GM19467 (cell line): ENCODE results near the gene NTM.
"Not testable (repeated sequence)": the region's sequence is repeated elsewhere in the genome, so short reads cannot be mapped to it uniquely, and the experiment has no call there.

Source experiments
- ATAC-seq: cut with Tn5 transposase; IDR thresholded peaks from one replicate; pipeline ENCODE4 v1.9.1; 2021; ENCODE audit warnings: mild to moderate bottlenecking, moderate library complexity; ENCODE audit not compliant: unreplicated experiment

The NTM gene

DNA sequence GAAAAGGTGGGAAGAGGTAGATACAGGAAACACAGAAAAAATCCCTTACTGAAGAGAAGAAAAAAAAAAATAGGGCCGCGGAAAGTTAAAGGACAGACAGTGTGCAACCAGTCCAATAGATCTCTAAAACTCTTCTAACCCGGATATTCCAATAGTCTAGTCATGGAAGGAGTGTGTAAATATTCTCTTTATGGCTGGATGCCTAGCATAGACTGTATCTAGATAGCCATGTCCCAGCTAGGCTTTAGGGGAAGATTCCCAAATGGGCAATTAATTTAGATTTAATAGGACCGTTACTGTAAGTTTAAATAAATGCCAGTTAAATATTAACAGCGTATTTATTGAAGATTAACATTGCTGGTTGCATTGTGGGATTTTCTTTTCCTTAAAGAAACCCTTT lies 532.7 kb downstream of the NTM start:
- no peak for ATAC-seq

DNA sequence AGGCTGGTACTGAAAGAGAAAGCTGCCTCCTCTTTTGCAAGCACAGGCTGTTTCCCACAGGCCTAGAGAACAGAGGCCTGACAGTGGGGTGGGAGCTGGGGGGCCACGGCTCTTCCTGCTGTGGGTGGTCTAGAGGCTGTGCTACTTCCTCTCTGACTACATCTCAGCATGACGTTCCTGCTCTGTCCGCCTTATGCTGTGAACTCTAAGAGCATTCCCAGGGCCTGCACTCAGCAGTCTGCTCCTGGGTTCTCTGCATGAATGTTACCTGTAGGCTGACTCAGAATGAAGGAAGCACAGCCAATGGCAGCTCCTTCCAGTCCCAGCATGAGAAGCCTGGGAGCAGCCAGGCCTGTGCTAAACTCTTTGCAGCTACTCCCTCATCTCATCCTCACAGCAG lies 534.3 kb downstream of the NTM start:
- no peak for ATAC-seq

DNA sequence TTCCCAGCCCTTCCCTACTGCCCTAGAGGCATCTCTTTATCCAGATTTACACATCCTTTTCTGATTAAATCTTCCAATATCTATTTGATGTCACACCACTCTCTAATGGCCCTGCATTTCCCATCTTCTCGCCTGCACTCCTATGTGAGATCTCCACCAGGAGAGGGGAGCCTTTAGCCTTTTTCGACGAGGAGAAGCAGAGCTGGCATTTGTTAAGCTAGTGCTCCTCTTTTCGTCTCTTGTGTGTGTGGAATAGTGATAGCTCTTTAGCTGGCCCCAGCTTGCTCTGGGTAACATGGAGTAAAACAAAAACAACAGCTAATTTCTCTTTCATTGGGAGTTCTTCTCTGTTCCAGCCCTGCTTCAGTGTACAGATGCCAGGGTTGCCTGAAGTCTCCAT lies 536.5 kb downstream of the NTM start:
- ATAC-seq, result no peak

DNA sequence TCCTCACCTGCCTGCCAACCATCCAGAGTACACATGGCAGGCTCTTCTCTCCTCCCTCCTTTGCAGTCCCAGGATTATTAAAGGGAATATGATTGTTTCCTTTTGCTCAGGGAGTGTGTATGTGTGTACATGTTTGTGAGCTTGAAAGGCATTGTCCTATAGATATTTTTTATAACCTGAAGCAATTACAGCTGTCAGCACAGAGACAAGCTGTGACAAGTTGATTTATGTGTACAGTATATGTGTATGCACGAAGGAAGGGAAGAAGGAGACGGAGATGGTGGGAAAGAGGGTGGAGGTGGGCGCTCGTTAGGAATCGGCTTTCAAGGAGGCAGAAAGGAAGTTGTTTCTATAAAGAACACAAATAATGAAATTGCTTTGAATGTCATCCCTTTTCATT lies 537.0 kb downstream of the NTM start:
- no peak for ATAC-seq

DNA sequence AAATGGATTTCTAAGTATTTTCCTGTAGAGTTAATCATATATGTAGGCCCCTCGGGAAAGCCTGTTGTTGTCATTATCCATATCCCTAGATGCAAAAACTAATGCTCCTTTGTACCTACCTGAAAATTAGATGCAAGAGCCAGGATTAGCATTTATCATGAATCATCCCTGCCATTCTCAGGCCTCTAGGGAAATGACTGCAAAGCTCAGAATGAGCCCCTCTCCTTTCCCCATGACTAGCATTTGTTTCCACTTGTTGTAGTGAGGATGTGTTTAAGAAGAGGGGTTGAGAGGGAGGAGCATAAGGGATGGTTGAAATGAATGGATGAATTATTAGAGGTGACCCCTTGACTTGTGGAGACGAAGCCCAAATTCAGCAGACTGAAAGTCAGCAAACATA lies 537.9 kb downstream of the NTM start:
- no peak for ATAC-seq

DNA sequence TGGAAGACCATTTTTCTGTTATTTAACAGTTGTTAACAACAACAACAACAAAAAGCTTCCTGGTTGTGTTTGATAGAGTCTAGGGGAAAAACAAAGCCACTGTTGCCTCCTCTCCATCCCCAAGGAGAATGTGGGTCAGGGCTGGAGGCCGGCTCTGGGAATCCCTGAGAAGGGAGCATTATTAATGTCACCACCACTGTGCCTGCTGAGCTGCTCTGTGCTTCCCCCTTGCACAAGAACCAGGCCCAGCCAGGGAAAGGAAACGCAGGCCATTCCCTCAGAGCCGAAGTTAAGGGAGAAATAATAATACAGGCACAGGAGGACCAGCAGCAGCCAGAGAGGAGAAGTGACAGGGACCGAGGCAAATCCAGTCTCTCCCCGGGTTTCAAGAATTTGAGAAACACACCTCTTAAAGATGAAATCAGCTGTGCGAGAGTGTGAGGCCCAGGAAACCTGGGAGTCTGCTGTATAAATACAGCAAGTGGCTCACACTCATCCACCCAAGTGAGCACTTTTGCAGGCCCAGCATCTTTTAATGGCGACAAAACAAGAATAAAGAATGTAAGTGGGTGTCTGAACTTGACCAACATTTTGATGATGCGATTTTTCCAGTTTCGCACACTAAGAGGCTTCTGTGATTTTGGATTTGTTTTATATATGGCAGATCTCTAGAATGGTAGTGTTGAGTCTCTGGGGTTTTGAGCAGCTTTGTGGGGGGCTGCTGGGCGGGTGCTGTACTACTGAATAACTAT lies 539.2 kb downstream of the NTM start:
- no peak for ATAC-seq

DNA sequence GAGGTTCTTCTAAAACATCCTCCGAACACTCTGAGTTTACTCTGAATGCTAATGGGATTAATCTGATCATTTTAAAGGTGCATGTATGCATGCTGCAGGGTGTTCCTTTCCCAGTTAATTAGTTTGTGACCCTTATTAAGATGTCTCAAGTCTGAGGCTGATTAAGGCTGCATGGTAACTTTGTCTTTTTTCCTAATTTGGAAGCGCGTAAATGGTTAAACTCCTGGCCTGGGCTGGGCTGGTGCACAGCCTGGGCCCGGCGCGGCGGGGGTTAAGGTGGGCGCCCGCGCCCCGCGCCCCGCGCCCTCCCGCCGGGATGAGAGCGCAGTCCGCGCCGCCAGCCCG lies 539.7 kb downstream of the NTM start:
- no peak for ATAC-seq

DNA sequence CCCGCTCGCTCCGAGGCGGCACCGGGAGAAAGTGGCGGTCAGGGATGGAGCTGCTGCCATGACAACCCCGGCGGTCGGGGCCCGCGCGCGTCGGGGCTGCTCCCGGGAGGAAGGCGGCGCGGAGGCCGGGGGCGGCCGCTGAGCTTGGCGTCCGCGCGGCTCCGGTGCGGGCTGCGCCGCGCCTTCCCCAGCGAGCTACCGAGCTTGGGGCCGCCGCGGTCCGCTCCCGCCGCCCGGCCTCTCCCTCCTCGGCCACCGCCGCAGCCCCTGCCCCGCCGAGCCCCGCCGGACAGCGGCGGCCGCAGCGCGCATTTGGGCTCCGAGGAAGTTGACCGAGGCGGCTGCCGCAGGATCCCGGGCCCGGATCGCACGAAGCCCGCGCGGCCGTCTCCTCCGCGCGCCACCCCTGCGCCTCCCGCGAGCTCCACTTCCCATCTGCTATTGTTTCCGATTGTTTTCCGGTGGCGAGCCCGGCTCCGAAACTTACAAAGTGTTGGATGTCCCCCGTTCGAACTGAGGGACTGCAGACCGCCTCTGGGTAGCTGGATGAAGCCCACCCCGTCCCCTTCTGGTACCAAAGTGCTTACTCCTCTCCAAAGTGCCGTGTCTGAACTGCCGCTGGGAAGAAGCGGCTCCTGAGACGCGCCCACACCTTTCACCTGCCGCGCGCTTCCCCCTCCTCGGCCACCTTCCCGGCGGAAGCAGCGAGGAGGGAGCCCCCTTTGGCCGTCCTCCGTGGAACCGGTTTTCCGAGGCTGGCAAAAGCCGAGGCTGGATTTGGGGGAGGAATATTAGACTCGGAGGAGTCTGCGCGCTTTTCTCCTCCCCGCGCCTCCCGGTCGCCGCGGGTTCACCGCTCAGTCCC lies 540.3 kb downstream of the NTM start:
- no peak for ATAC-seq

DNA sequence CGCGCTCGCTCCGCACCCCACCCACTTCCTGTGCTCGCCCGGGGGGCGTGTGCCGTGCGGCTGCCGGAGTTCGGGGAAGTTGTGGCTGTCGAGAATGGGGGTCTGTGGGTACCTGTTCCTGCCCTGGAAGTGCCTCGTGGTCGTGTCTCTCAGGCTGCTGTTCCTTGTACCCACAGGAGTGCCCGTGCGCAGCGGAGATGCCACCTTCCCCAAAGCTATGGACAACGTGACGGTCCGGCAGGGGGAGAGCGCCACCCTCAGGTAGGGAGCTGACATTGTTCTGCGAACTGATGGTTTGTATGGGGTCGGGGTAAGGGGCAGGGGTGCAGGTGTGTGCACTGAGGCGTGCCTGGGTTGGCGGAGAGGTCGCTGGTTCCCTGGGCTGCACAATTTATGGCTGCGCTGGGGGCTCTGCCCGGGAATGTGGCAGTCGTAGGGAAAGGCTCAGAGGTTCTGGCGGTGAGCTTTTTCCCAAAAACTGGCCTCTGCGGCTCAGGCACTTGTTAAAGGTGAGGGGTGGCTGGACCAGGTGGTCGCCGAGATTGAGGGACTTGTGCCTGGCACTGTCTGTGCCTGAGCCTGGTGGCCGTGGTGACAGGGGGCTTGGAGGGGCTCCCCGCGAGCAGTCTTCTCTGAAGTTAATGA lies 541.1 kb downstream of the NTM start:
- not testable (repeated sequence) for ATAC-seq

DNA sequence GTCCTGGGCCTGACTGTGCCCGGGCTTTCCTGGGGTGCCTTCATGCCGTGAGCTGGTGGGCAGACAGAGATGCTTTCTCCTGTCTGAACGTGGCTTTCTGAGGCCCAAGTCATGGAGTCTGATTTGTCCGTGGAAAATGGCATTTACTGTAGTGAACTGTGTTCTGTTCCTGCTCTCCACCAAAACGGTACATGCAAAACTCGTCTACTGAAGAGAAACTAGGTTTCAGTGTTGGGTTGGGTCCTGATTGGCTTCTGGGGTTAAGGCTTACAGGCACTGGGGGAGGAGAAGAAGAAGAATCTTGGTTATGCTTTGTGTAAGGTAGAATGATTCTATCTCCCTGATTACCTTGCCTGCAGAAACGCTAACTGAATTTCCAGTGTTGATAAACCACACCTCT lies 541.7 kb downstream of the NTM start:
- no peak for ATAC-seq

DNA sequence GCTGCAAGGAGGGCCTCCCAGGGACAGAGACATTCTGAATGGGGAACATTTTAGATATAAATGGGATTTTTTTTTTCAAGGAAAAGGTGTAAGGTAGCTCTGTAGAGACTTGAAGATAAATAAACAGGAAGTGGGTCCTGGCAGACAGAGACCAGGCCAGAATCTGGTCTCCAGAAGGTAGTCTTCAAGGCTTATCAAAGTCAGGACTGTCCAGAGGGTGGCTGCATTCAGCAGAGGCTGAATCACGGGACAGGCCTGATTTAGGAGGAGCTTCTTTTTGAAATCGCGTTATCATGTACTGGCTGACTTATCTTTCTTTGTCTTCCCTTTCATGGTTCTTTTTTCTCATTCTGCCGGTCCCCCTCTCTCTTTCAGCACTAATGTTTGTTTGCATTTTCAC lies 542.9 kb downstream of the NTM start:
- ATAC-seq, result no peak

DNA sequence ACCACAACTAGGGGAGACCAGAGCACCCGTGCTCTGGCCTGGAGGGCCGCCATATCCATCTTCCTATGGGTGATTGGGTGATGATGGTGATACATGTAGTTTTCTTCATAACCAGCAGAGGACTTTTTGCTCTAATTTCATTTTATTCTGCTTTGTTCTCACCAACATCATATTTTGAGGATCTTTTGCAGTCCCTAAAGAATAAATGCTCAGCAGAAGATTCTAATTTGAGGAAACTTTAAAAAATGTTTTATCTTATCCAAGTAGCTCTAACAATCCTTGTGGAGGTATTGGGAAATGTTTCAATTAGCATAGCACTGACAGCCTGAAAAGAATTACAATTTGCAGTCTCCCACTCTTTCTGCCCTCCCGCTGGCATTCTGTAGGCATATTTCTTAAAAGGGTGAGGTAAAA lies 544.0 kb downstream of the NTM start:
- ATAC-seq, result no peak

DNA sequence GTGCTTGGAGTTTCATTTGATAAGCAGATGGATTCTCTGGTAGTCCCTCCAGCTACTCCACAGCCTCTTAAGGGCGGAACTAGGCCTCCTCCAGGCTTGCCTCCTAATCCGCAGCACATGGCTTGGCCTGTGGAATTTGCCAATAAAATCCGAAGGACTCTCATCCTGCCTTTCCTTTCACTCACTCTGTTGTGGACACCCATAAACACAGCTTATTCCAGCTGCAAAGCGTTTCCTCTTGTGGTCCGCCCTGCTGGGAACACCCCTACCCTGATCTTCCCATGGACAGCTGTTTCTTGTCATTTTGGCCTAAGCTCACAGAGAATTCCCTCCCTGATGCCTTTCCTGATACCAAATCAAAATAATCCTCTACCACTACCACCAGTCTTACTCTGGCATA lies 546.2 kb downstream of the NTM start:
- no peak for ATAC-seq

DNA sequence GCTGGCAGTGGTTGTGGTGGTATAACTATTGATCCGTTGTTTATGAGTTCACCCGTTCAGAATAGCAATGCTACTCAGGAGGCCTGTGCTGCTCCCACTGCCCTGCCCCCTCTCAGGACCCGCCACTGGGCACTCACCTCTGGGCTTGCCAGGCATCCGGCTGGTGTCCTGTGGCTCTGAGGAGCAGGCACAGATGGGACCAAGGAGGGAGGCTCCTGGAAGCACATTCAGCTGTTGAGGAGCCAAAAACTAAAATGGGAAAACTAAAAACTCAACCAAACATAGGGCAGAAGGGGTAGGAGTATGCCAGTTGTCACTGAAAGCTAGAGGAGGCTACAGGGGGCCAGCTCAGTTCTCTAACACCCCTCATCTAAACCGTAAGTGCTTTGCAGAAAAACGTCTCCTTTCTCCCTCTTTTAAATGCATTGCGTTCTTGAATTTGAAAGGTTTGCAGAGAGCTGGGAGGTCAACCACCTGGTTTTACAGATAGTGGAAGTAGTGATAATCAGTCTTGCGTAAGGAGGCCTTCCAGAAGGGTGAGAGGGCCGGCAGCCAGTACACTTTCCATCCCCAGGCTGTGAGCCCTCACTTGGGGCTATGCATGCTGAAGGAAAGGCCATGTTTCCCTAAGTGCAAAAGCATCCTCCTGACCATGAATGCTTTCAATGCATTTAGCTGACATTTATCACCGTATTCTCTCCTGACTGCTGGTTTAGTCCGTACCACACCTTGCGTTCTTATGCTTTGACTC lies 547.4 kb downstream of the NTM start:
- ATAC-seq, result no peak

DNA sequence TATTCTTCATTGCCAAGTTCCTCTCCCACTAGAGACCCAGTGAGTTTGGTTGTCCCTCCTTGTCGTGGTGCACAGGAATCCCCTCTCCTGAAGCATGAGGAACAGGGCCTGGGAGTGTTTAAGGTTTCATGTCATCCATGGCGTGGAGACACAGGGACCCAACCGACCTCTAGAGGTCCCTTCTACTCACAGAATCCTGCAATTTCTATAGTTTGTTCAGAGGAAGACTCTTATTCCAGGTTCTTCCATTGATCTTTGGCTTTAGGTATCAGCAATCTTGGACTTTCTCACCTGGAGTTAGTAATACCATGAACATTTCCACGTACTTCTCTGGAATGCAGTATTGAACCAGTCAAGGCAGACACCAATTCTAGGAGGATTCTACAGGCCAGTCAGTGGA lies 548.2 kb downstream of the NTM start:
- ATAC-seq, result no peak

DNA sequence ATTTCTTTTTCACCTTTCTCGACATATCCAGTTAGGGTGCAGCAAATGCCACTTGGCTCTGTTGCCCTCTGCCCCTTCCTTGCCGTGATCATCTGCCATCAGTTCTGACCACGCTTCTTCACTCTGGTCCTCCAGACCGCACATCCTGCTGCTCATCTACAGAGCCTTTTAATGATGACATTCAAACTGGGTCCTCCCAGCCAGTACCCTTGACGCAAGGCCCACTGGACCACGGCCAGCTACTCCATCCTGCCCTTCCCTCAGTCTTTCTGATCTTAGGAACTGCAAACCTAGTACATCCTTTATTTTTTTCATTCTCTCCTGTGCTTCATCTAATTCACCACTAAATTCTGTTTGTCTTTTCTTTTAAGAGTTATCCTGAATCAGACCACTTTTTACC lies 551.8 kb downstream of the NTM start:
- no peak for ATAC-seq

DNA sequence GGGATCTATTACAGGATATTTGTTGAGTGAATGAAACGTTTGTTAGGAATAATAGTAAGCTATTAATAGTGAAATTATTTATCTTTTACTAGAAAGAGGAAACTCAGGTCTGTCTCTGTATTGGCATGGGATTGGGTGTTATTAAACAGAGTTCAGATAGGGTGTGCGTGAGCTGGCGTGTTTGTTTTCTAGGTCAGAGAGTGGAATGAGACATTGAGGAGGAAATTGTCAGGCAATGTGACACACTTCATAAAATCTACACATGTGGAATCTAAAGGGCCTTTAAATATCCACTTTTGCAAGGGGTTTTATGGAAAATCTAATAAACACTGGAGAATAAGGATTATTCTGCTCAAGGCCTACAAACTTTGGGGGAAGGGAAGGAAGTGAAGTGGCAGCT lies 552.9 kb downstream of the NTM start:
- ATAC-seq, result no peak

DNA sequence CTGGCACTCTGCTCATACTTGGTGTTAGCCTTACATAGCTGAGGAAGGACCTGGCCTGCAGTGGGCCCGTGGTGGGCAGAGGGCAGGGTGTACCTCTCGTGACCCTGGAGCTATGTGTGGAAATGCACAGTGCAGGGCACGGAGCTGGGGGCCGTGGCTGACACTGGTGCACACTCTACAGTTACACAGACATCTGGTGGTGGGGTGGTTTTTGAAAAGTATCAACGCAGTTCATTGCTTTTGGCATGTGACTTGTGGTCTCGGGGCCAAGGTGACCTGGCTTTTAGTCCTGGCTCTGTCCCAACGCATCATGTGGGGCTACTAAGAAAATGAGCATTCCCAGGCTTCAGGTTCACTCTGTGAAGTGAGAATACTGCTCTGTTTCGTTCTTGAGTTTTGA lies 553.6 kb downstream of the NTM start:
- no peak for ATAC-seq

DNA sequence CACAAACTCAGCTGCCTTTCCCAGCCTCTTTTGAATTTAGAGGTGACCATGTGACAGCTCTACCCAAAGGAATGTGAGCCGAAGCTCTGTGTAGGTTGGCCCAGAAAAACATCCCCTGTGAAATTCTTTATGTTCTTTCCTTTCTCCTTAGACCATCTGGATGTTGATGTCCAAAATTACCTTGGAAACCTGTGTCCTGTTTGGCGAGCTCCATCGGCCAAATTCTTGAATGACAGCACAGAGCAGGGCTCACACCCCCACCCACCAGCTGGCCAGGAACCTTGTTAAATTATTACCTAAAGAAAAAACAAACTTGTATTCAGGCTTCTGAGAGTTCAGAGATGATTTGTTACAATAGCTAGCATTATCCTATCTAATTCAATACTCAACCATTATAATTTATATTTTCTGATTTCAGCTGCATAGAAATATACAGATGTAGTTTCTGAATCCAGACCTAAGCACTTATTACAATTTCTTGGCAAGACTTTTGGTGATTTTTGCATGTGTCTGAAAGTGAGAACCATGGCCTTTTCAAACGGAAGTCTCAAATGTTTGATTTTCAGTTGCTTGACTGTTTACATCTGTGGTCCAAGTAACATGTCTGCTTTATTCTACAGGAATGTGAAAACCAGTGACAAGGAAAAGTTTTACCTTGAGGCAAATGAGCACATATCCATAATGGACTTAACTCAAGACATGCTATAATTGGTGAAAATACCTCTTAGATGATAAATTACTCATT lies 554.2 kb downstream of the NTM start:
- no peak for ATAC-seq

DNA sequence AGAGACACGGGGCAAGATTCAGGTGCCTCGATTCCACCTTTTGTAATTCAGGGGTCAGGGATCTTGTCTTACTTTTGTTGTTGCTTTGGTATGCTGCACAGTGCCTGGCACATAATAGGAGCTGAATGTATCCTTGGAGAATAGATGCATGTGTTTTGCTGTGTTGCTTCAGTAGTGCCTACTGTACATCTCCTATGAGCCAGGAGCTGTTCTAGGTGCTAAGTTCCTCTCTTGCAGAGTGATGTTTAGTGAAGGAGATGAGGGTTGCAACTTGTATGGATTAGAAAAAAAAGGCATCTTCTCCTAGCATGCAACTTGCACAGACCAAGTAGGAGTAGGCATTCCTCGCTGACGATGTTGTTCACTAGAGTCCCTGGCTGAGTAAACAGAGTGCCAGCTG lies 555.4 kb downstream of the NTM start:
- no peak for ATAC-seq

DNA sequence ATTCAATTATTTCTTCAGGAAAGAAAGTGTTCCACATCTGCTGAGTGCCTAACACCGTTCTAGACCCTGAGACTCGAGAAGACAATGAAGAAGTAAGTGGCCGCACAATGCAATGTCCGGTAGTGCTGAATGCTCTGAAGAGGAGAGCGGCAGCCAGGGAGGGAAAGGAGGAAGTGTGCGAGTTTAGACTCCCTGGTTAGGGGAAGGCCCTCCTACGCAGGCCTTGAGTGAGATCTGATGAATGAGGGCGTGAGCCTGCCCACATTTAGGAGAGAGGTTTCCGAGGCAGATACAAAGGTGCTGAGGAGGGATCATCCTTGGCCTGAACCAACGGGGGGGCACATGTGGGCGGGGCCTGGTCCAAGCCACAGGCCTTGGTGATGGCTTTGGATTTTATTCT lies 558.6 kb downstream of the NTM start:
- ATAC-seq, result no peak
